Ecto neural progenitor cell (in vitro differentiated cells): ENCODE results near the gene GPR78.
"Not testable (repeated sequence)": the region's sequence is repeated elsewhere in the genome, so short reads cannot be mapped to it uniquely, and the experiment has no call there.

Experiments used
- DNase-seq: peaks from one replicate; pipeline ENCODE4 v3.0.0-alpha.2; 2018; ENCODE audit warnings: low spot score

The GPR78 gene

GRCh38 chr4:8564595-8564994, 15.6 kb upstream of the GPR78 start:
- DNase-seq: no peak

- no peak for DNase-seq
These were observed 12.0 kb upstream of the GPR78 start for GRCh38 chr4:8568068-8568668.

GRCh38 chr4:8570201-8570600, 10.0 kb upstream of the GPR78 start:
- DNase-seq: no peak

GRCh38 chr4:8571702-8572685, 8.2 kb upstream of the GPR78 start:
- no peak for DNase-seq

GRCh38 chr4:8573266-8573665, 6.9 kb upstream of the GPR78 start:
- no peak for DNase-seq

GRCh38 chr4:8574796-8575370, 5.3 kb upstream of the GPR78 start:
- no peak for DNase-seq

GRCh38 chr4:8575457-8575856, 4.7 kb upstream of the GPR78 start:
- no peak for DNase-seq

GRCh38 chr4:8576591-8576990, 3.6 kb upstream of the GPR78 start:
- DNase-seq: not testable (repeated sequence)

GRCh38 chr4:8577046-8577445, 3.1 kb upstream of the GPR78 start:
- no peak for DNase-seq

GRCh38 chr4:8577972-8578371, 2.2 kb upstream of the GPR78 start:
- DNase-seq: no peak

- DNase-seq: no peak
These were observed 1.5 kb upstream of the GPR78 start for GRCh38 chr4:8578717-8579116.

- DNase-seq: no peak
These were observed 469 bp upstream of the GPR78 start for GRCh38 chr4:8579526-8580320.

- no peak for DNase-seq
These were observed 1.1 kb downstream of the GPR78 start for GRCh38 chr4:8581094-8581861.

- DNase-seq: no peak
These were observed 1.8 kb downstream of the GPR78 start for GRCh38 chr4:8582016-8582415.

GRCh38 chr4:8582436-8582835, 2.2 kb downstream of the GPR78 start:
- DNase-seq: no peak

GRCh38 chr4:8582941-8583654, 2.9 kb downstream of the GPR78 start:
- DNase-seq: no peak

GRCh38 chr4:8583655-8584025, 3.4 kb downstream of the GPR78 start:
- DNase-seq: no peak

- peak; percentile 44 for DNase-seq
These were observed 5.0 kb downstream of the GPR78 start for GRCh38 chr4:8585186-8585585.

GRCh38 chr4:8585721-8586212, 5.6 kb downstream of the GPR78 start:
- DNase-seq: peak; percentile 36

GRCh38 chr4:8586246-8586645, 6.1 kb downstream of the GPR78 start:
- DNase-seq: no peak
